HG02981 (cell line): Measurements from ENCODE around the gene EPHA4.
A peak's percentile ranks its signal among the peaks of the same experiment; 100 is the strongest.

ENCODE experiments used
- ATAC-seq: cut with Tn5 transposase; IDR thresholded peaks from one replicate; pipeline ENCODE4 v1.9.1; 2021; ENCODE audit warnings: mild to moderate bottlenecking, moderate library complexity; ENCODE audit not compliant: unreplicated experiment

EPHA4 gene

GRCh38 chr2:221572219-221572820, at the start of gene EPHA4:
TSS of gene EPHA4 (minus strand) at chr2:221572304. CDS start at chr2:221572248, 56 bp downstream.
- ATAC-seq: peak; percentile 93

- no peak for ATAC-seq
Measured at GRCh38 chr2:221618007-221618406, 45.9 kb upstream of the EPHA4 start.

GRCh38 chr2:221616561-221616960, 44.5 kb upstream of the EPHA4 start:
- ATAC-seq: no peak

- no peak for ATAC-seq
Measured at GRCh38 chr2:221614274-221614673, 42.2 kb upstream of the EPHA4 start.

- no peak for ATAC-seq
Measured at GRCh38 chr2:221612800-221613199, 40.7 kb upstream of the EPHA4 start.

GRCh38 chr2:221612161-221612560, 40.1 kb upstream of the EPHA4 start:
- ATAC-seq: no peak

GRCh38 chr2:221610675-221611074, 38.6 kb upstream of the EPHA4 start:
- no peak for ATAC-seq

- ATAC-seq: no peak
Measured at GRCh38 chr2:221610255-221610654, 38.2 kb upstream of the EPHA4 start.

GRCh38 chr2:221608442-221608841, 36.3 kb upstream of the EPHA4 start:
- ATAC-seq: no peak

- ATAC-seq: no peak
Measured at GRCh38 chr2:221606424-221606823, 34.3 kb upstream of the EPHA4 start.

- ATAC-seq: no peak
Measured at GRCh38 chr2:221605751-221606240, 33.7 kb upstream of the EPHA4 start.

- no peak for ATAC-seq
Measured at GRCh38 chr2:221602938-221603337, 30.8 kb upstream of the EPHA4 start.

GRCh38 chr2:221601376-221601775, 29.3 kb upstream of the EPHA4 start:
- no peak for ATAC-seq

GRCh38 chr2:221600388-221600787, 28.3 kb upstream of the EPHA4 start:
- no peak for ATAC-seq

GRCh38 chr2:221596192-221596591, 24.1 kb upstream of the EPHA4 start:
- no peak for ATAC-seq

- no peak for ATAC-seq
Measured at GRCh38 chr2:221590861-221591365, 18.8 kb upstream of the EPHA4 start.

GRCh38 chr2:221589696-221590095, 17.6 kb upstream of the EPHA4 start:
- no peak for ATAC-seq

- ATAC-seq: no peak
Measured at GRCh38 chr2:221588306-221588985, 16.3 kb upstream of the EPHA4 start.

GRCh38 chr2:221581986-221582385, 9.9 kb upstream of the EPHA4 start:
- no peak for ATAC-seq

GRCh38 chr2:221574231-221574570, 2.1 kb upstream of the EPHA4 start:
- ATAC-seq: no peak

- peak; percentile 48 for ATAC-seq
Measured at GRCh38 chr2:221573430-221574230, 1.5 kb upstream of the EPHA4 start.
